Thoracic aorta (tissue), 2 donors: ENCODE measurements around the gene GDF3. TPM values are rescaled to one million over a fixed set of nuclear protein-coding genes. Genes with fewer than 3 reads are reported as not detected.
"Not testable (repeated sequence)": the region's sequence is repeated elsewhere in the genome, so short reads cannot be mapped to it uniquely, and the experiment has no call there.

Experiments
- ATAC-seq: fragments of 150-250 bp; one replicate; pipeline ENCODE4 v1.8.0; 2017; ENCODE audit warnings: low read depth; ENCODE audit not compliant: insufficient number of reproducible peaks, low FRiP score
- DNase-seq: peaks from one replicate; pipeline ENCODE4 v3.0.0-alpha.2; 2020; ENCODE audit warnings: low spot score
- H3K27ac ChIP-seq, 2 donors: fragments of 200-600 bp; sonication (generic); 1 replicate in 1 of 2; 2 replicates in 1 of 2; pipeline ENCODE4 v1.5.1; 2016; ENCODE audit warnings: mild to moderate bottlenecking in 2 of 2, moderate library complexity in 2 of 2
- H3K27me3 ChIP-seq: fragments of 200-600 bp; sonication (generic); replicated peaks from 2 replicates; pipeline ENCODE4 v1.6.0; 2016; ENCODE audit warnings: mild to moderate bottlenecking; ENCODE audit not compliant: insufficient read depth
- H3K36me3 ChIP-seq: fragments of 200-600 bp; sonication (generic); one replicate; pipeline ENCODE4 v1.5.1; 2016
- H3K4me1 ChIP-seq, 2 donors: fragments of 200-600 bp; sonication (generic); 1 replicate in 1 of 2; 2 replicates in 1 of 2; pipeline versions ENCODE4 v1.5.1 to v1.6.0; 2016; ENCODE audit warnings: low read depth in 2 of 2, mild to moderate bottlenecking in 1 of 2; ENCODE audit not compliant: control insufficient read depth in 1 of 2
- H3K4me3 ChIP-seq: fragments of 200-600 bp; sonication (generic); 2 replicates; pipeline ENCODE4 v1.5.1; 2016; ENCODE audit warnings: mild to moderate bottlenecking
- H3K9me3 ChIP-seq: fragments of 200-600 bp; sonication (generic); 2 replicates; pipeline ENCODE4 v1.5.1; 2016
- CTCF ChIP-seq: fragments of 200-600 bp; sonication (generic); IDR thresholded peaks from one replicate; pipeline ENCODE4 v1.5.1; 2019; ENCODE audit warnings: antibody characterized with exemption
- total RNA-seq, 2 donors: library from RNA; depleted of rRNA; stranded (reverse); fragments of >200 nt; gene quantifications; one replicate each; pipeline versions ENCODE4 v1.1.0 to v1.2.3, GENCODE V29; 2016

Gene GDF3
- total RNA-seq, 2 donors from 2014 or later, result not detected

GRCh38 chr12:7646178-7646475 is 49.4 kb downstream of the GDF3 start:
- ATAC-seq (no peak), DNase-seq (no peak)
- Histone ChIP-seq H3K4me3 (no peak overlapping the region), H3K36me3 (no peaks in the 10 kb centered on the region), H3K4me1 (no peaks in the 10 kb centered on the region), H3K27ac (no peak overlapping the region), H3K9me3 (no peaks in the 10 kb centered on the region), H3K27me3 (no peaks in the 10 kb centered on the region)
- TF ChIP-seq CTCF, result no peak

DNA sequence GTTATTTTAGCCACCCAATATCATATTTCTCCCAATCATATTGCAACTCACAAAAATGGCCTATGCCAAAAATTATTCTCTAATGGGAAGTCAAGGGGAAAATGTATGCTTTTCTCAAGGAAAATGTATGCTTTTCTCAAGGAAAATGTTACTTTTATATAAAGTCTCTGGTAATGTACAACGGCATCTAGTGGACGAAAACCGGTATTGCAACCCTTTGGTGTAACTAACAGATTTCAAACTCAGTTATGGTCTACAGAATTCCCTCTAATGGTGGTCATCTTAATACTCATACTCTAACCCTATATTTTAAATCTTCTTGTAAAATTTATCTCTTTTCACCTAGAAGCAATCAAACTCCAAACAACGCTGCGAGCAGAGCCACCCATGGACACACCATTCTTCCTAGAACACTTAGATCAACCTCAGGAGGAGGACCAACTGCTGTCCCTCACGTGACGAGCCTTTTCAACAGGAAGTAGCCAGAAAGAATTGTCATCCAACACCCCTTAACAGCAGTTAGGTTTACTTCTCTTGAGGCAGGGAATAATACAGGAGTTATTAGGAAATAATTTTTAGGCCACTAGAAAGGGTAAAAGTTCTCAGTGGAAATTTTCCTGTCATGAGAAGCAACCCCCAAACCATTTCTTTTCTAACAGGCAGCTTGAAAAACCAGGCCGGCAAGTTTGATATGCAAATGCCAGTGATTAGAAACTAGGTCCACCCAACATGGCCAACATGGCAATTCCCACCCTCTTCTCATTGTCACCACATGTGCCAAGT is 50.0 kb downstream of the GDF3 start:
- no peak for ATAC-seq
- no peaks in the 10 kb centered on the region for H3K4me1 ChIP-seq
- no peak overlapping the region for H3K4me3 ChIP-seq
- DNase-seq, result no peak
- peak; percentile 83 for TF ChIP-seq CTCF
- H3K27me3 ChIP-seq, result no peaks in the 10 kb centered on the region
- H3K36me3 ChIP-seq, result no peaks in the 10 kb centered on the region
- H3K9me3 ChIP-seq, result no peaks in the 10 kb centered on the region
- H3K27ac ChIP-seq, result no peak overlapping the region

GRCh38 chr12:7642876-7643309 is 52.7 kb downstream of the GDF3 start:
- H3K9me3 ChIP-seq, result no peaks in the 10 kb centered on the region
- no peaks in the 10 kb centered on the region for H3K27me3 ChIP-seq
- DNase-seq (no peak), ATAC-seq (no peak)
- no peak overlapping the region for H3K27ac ChIP-seq
- peak; percentile 9 for TF ChIP-seq CTCF
- no peak overlapping the region for H3K4me3 ChIP-seq
- H3K4me1 ChIP-seq, result no peaks in the 10 kb centered on the region
- H3K36me3 ChIP-seq, result no peaks in the 10 kb centered on the region

DNA sequence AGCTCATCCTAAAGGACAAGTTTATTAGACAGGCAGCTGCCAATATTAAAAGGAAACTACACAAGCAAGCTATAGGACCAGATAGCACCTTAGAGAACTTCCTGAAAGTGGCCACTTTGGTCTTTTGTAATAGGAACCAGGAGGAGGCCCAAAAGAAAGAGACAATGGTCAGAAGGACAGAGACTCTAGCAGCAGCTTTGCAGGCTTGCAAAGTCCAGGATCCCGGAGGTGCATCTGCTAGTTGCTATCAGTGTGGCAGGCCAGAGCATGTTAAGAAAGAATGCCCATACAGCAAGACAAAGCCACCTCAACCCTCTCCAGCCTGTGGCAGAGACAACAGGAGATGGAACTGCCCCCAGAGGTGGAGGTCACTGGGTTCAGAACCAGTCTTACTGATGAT is 53.3 kb downstream of the GDF3 start:
- H3K27me3 ChIP-seq, result no peaks in the 10 kb centered on the region
- no peak for TF ChIP-seq CTCF
- H3K27ac ChIP-seq, result no peak overlapping the region

GRCh38 chr12:7640123-7640995 is 55.2 kb downstream of the GDF3 start:
- not testable (repeated sequence) for H3K9me3 ChIP-seq, DNase-seq

More for the DNA sequence above, 53.3 kb downstream of the GDF3 start:
- ATAC-seq (no peak), DNase-seq (no peak)
- Histone ChIP-seq H3K4me3 (no peak overlapping the region), H3K9me3 (no peaks in the 10 kb centered on the region), H3K4me1 (no peaks in the 10 kb centered on the region), H3K36me3 (no peaks in the 10 kb centered on the region)

More at GRCh38 chr12:7640123-7640995, 55.2 kb downstream of the GDF3 start:
- H3K27ac ChIP-seq, ATAC-seq, H3K4me1 ChIP-seq, H3K27me3 ChIP-seq, H3K36me3 ChIP-seq: not testable (repeated sequence)
- H3K4me3 ChIP-seq, result peak overlapping the region; percentile 56

Other genes with a start within 250 kb of the GDF3 start
- 100 to 1,000 TPM; 341 to 464 TPM for gene CD163, start 192.0 kb downstream of the GDF3 start, total RNA-seq
- not detected for gene APOBEC1, start 29.9 kb downstream of the GDF3 start, total RNA-seq
- gene DPPA3, start 15.7 kb upstream of the GDF3 start, total RNA-seq, result not detected
- gene CLEC4C, start 51.6 kb upstream of the GDF3 start, total RNA-seq, result not detected
- not detected for gene NANOGNB, start 69.4 kb upstream of the GDF3 start, total RNA-seq
- gene NANOG, start 93.6 kb upstream of the GDF3 start, total RNA-seq, result under 1 TPM; 0.27 to 0.35 TPM
- gene SLC2A14, start 177.1 kb upstream of the GDF3 start, total RNA-seq, result not detected
- 100 to 1,000 TPM in 1 of 2 donors, 10 to 100 TPM in 1; 47.7 to 136 TPM for gene SLC2A3, start 240.4 kb upstream of the GDF3 start, total RNA-seq